ENCODE measurements around the gene NME9.
"Not testable (repeated sequence)": the region's sequence is repeated elsewhere in the genome, so short reads cannot be mapped to it uniquely, and the experiment has no call there.

The NME9 gene

GRCh38 chr3:138329127-138329983 lies at the start of gene NME9:
NME9 (minus strand) TSS chr3:138329851; CDS start chr3:138329335, 516 bp downstream.
- DNase-seq = peak; percentile 93 to 98

DNA sequence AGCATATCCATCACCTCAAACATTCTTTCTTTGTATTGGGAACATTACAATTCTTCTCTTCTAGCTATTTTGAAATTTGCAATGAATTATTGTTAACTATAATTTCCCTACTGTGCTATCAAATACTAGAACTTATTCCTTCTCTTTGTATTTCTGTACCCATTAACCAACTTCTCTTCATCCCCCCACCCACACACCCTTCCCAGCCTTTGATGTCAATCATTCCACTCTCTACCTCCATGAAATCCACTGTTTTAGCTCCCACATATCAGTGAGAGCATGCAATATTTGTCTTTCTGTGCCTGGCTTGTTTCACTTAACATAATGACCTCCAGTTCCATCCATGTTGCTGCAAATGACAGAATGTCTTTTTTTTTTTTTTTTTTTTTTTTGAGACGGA lies 49.3 kb upstream of the NME9 start:
- DNase-seq = no peak

DNA sequence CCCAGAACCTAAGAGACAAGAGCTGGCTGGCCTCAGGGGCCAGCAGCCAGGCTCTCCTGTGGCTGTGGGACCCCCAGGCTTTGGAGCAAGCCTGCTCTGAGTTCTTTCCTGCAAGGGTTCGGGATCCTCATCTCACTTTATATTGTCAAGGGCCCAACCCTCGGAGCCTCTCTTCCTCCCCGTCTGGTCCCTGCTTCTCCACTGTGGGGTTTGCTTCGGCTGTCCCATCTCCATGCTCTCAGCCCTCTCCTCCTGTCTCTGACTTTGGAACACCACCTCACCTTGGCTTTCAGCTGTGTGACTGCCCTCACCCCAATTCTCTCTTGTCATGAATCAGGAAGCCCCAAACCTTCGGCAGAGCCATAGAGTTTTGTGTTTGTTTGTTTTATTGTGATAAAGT lies 48.7 kb upstream of the NME9 start:
- DNase-seq = no peak

- no peak for DNase-seq
Measured at GRCh38 chr3:138377804-138378203, 48.2 kb upstream of the NME9 start.

- DNase-seq = not testable (repeated sequence)
Measured at GRCh38 chr3:138377212-138377611, 47.6 kb upstream of the NME9 start.

GRCh38 chr3:138376663-138377062 lies 47.0 kb upstream of the NME9 start:
- no peak for DNase-seq

DNA sequence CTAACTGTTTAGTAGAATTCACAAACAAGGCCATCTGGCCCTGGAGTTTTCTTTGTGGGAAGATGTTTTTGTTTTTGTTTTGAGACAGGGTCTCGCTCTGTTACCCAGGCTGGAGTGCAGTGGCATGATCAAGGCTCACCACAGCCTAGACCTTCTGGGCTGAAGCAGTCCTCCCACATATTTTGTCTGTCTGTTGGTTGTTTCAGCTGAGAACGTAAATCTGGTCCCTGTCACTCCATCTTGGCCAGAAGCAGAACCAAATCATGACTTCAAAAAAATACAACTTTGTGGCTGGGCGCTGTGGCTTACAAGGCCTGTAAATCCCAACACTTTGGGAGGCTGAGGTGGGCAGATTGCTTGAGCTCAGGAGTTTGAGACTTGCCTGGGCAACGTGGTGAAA lies 45.8 kb upstream of the NME9 start:
- no peak for DNase-seq

GRCh38 chr3:138374573-138375134 lies 45.0 kb upstream of the NME9 start:
- no peak for DNase-seq

DNA sequence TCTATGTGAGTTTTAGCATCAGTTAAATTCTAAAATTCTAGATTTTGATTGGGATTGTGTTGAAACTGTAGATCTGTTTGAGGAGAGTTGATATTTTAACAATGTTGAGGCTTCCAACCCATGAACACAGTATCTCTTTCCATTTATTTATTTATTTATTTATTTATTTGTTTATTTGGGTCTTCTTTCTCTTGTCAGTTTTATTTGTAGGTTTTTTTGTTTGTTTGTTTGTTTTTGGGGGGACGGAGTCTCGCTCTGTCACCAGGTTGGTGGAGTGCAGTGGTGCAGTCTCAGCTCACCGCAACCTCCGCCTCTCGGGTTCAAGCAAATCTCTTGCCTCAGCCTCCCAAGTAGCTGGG lies 44.1 kb upstream of the NME9 start:
- no peak for DNase-seq

DNA sequence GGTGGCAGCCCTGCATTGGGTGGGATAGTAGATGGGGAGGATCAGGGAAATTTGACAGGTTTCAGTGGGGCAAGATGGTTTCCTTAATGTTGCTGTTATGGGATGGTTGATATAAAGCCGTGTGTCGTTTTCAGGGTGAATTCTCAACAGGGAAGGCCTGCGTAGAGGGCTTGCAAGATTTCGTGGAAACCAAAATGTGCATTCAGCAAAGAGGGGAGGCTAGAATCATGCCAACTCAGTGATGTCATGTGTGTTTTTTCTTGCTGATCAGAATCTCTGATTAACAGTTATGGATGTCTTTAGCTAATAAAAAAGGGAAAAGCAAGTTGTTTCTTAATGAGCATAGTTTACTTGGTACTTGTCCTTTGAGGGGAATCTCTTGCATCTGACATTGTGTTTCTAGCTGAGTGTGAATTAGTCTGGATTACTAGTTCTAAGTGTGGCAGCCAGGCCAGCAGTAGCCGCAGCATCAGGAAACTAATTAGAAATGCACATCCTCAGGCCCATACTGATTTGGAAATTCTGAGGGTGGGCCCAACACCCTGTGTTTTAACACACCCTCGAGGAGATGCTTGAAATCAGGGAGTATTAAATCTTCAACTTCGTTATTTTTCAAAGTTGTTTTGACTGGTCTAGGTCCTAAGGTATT lies 43.6 kb upstream of the NME9 start:
- DNase-seq = no peak

- peak in 1 of 2 experiments; percentile 5 for DNase-seq
Measured at GRCh38 chr3:138371070-138371965, 41.7 kb upstream of the NME9 start.

- no peak for DNase-seq
Measured at GRCh38 chr3:138370321-138370720, 40.7 kb upstream of the NME9 start.

- DNase-seq = no peak
Measured at GRCh38 chr3:138369151-138369900, 39.7 kb upstream of the NME9 start.

DNA sequence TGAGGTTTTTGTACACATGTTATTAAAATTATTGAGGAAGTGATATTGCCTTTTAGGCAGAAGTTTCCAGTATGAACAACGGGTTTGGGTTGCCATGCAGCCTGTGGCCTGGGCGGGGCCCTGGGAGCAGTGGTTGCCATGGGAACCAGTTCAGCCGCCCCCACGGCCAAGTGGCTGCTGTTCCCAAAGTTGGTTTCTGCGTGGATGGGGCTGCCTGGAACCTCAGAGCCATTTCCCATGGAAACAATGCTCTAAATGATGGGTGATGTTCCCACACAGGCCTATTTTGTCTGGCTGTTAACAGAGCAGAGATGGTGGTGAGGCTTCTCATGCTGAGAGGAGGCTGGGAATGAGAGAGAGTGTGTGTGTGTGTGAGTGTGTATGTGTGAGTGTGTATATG lies 38.3 kb upstream of the NME9 start:
- DNase-seq = no peak

DNA sequence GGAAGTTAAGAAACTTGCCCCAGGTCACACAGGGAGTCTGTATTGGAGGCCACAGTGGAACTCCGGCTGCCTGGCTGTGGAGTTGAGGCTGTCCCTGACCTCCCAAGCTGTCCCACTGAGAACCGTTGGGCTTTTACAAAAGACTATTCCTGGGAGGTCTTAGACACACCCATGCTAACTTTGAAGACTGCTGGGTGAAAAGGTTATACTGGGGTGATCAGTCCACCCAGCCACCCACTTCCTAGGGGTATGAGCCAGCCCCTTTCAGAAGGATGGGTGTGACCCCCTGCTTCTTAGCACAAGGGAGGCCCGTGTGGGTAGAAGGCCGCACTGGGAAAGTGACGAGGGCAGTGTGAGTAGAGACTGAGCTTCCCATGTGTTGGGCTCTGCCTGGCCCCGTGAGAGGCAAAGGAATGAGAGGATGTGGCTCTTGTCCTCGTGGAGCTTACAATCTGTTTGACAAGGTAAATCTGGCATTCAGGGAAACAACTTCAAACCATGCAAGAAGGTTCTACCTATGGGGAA lies 37.7 kb upstream of the NME9 start:
- DNase-seq = no peak

- DNase-seq = no peak
Measured at GRCh38 chr3:138366006-138366759, 36.5 kb upstream of the NME9 start.

GRCh38 chr3:138365253-138365555 lies 35.6 kb upstream of the NME9 start:
- no peak for DNase-seq

DNA sequence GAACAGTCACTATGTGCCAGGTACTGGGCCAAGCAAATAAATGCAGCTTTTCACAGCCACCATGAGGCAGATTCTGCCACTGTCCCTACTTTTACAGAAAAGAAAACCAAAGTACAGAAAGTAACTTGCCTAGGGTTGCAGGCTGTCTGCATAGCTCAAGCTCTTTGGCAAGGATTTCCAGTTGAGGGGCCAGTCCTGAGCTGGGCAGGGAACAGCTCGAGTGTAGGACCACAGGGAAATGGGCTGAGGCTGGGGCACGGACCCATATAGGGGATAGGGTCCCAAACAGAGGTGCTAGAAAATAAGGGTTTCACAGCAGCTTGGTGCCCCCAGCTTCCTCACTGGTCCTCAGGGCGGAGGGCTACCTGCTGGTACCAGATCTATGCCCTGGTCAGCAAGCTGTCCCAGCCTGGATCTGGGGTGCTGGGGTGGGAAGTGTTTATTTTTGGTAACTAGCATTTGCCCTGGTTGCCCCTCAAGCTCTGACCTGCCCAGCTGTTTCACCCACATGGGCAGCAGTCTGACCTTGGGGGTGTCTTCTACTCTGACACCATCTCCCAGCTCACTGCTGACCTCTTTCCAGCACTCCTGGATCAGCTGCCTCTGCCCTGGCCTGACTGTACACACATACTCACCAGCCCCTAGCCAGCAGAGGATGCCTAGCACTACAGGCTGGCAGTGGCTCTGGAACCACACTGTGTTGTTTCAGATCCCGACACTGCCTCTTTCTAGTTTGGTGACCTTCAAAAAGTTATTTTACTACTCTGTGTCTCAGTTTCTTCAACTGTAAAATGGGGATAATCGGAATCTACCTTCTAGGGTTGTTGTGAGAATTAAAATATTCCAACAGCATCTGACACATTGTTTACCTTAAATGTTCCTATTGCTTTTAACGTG lies 35.0 kb upstream of the NME9 start:
- DNase-seq = no peak

- no peak for DNase-seq
Measured at GRCh38 chr3:138363322-138363721, 33.7 kb upstream of the NME9 start.

DNA sequence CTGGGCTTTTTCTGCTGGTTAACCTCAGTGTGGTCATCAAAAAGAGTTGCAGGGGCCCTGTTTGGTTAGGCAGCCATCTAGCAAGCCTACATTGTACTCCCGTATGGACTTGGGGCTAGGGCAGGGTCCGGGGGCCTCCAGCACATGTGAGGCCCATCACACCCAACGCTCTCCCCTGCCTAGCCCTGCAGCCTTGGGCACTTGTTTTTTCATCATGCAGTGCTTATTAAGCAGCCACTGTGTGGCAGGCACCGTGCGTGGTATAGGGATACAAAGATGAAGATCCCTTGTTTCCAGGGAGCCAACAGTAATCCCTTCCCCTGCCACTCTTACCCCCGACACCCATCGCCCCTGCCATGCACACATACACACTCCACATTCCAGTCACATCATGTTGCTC lies 32.9 kb upstream of the NME9 start:
- no peak for DNase-seq
